Measurements from ENCODE around the gene ILKAP.

GRCh38 chr2:238151205-238151604 lies 52.3 kb downstream of the ILKAP start:
- TF ChIP-seq EZH2 (IDR thresholded peaks at IDR 0.05; ENCODE audit: insufficient read depth, poor library complexity, severe bottlenecking) (no peak), EZH2phosphoT487 (IDR thresholded peaks at IDR 0.05; ENCODE audit: insufficient read depth, low read depth) (no peak)

Measured in GM23248 (cell line).